ENCODE measurements around the gene CENPI. TPM values are rescaled to one million over a fixed set of nuclear protein-coding genes. Genes with fewer than 3 reads are reported as not detected.
"Not testable (repeated sequence)": the region's sequence is repeated elsewhere in the genome, so short reads cannot be mapped to it uniquely, and the experiment has no call there.

CENPI gene
- total RNA-seq (2014; rRNA removed; shearing (Covaris generic)) = 19.6 and 20.8 TPM in 2 replicates
- polyA plus RNA-seq (2015; cell fraction: cytosol; rRNA removed) = 6.5 and 6.8 TPM in 2 replicates
- 11.2 and 14.9 TPM in 2 replicates for polyA plus RNA-seq (2015; cell fraction: nucleus; rRNA removed)

GRCh38 chrX:101097546-101098453 lies at the start of gene CENPI:
CENPI (plus strand) TSS chrX:101098204; CDS start chrX:101101071, 2,867 bp downstream.
- peak; percentile 93 for DNase-seq (ENCODE audit: low read depth, low spot score)
- in situ Hi-C loops (cut with HindIII; ENCODE audit: low pct_unique_long_range_greater_than_20kb, low sequenced_read_pairs) = no loop called here

GRCh38 chrX:101051153-101051548 lies 46.9 kb upstream of the CENPI start:
- in situ Hi-C loops (cut with HindIII; ENCODE audit: low pct_unique_long_range_greater_than_20kb, low sequenced_read_pairs) = no loop called here

GRCh38 chrX:101051549-101052302 lies 46.3 kb upstream of the CENPI start, which contains the start of gene TRMT2B:
TRMT2B (minus strand) TSS chrX:101052111; CDS start chrX:101042289, 9,822 bp downstream.
- in situ Hi-C loops (cut with HindIII; ENCODE audit: low pct_unique_long_range_greater_than_20kb, low sequenced_read_pairs) = no loop called here
- peak; percentile 77 for DNase-seq (ENCODE audit: low read depth, low spot score)

More at GRCh38 chrX:101051153-101051548, 46.9 kb upstream of the CENPI start:
- DNase-seq (ENCODE audit: low read depth, low spot score) = no peak

GRCh38 chrX:101056551-101056950 lies 41.5 kb upstream of the CENPI start:
- DNase-seq (ENCODE audit: low read depth, low spot score); in situ Hi-C loops (cut with HindIII; ENCODE audit: low pct_unique_long_range_greater_than_20kb, low sequenced_read_pairs): not testable (repeated sequence)

- in situ Hi-C loops (cut with HindIII; ENCODE audit: low pct_unique_long_range_greater_than_20kb, low sequenced_read_pairs) = no loop called here
- no peak for DNase-seq (ENCODE audit: low read depth, low spot score)
Observed at GRCh38 chrX:101057093-101057714, 40.8 kb upstream of the CENPI start.

GRCh38 chrX:101062176-101062575 lies 35.8 kb upstream of the CENPI start:
- in situ Hi-C loops (cut with HindIII; ENCODE audit: low pct_unique_long_range_greater_than_20kb, low sequenced_read_pairs) = no loop called here
- no peak for DNase-seq (ENCODE audit: low read depth, low spot score)

- DNase-seq (ENCODE audit: low read depth, low spot score) = no peak
- in situ Hi-C loops (cut with HindIII; ENCODE audit: low pct_unique_long_range_greater_than_20kb, low sequenced_read_pairs) = no loop called here
Observed at GRCh38 chrX:101071582-101071981, 26.4 kb upstream of the CENPI start.

GRCh38 chrX:101078716-101079598 lies 19.0 kb upstream of the CENPI start, which contains the start of gene TMEM35A:
TMEM35A (plus strand) TSS chrX:101078879; CDS start chrX:101079003, 124 bp downstream.
- DNase-seq (ENCODE audit: low read depth, low spot score) = no peak
- in situ Hi-C loops (cut with HindIII; ENCODE audit: low pct_unique_long_range_greater_than_20kb, low sequenced_read_pairs) = no loop called here

- DNase-seq (ENCODE audit: low read depth, low spot score) = no peak
- in situ Hi-C loops (cut with HindIII; ENCODE audit: low pct_unique_long_range_greater_than_20kb, low sequenced_read_pairs) = no loop called here
Observed at GRCh38 chrX:101079736-101080270, 18.2 kb upstream of the CENPI start.

GRCh38 chrX:101080326-101081124 lies 17.5 kb upstream of the CENPI start:
- in situ Hi-C loops (cut with HindIII; ENCODE audit: low pct_unique_long_range_greater_than_20kb, low sequenced_read_pairs) = no loop called here
- no peak for DNase-seq (ENCODE audit: low read depth, low spot score)

- in situ Hi-C loops (cut with HindIII; ENCODE audit: low pct_unique_long_range_greater_than_20kb, low sequenced_read_pairs) = no loop called here
- DNase-seq (ENCODE audit: low read depth, low spot score) = no peak
Observed at GRCh38 chrX:101081231-101081630, 16.8 kb upstream of the CENPI start.

- no peak for DNase-seq (ENCODE audit: low read depth, low spot score)
- in situ Hi-C loops (cut with HindIII; ENCODE audit: low pct_unique_long_range_greater_than_20kb, low sequenced_read_pairs) = no loop called here
Observed at GRCh38 chrX:101091817-101092216, 6.2 kb upstream of the CENPI start.

- no peak for DNase-seq (ENCODE audit: low read depth, low spot score)
- in situ Hi-C loops (cut with HindIII; ENCODE audit: low pct_unique_long_range_greater_than_20kb, low sequenced_read_pairs) = no loop called here
Observed at GRCh38 chrX:101108284-101108683, 10.3 kb downstream of the CENPI start.

- no peak for DNase-seq (ENCODE audit: low read depth, low spot score)
- in situ Hi-C loops (cut with HindIII; ENCODE audit: low pct_unique_long_range_greater_than_20kb, low sequenced_read_pairs) = no loop called here
Observed at GRCh38 chrX:101117701-101118100, 19.7 kb downstream of the CENPI start.

GRCh38 chrX:101136235-101136634 lies 38.2 kb downstream of the CENPI start:
- no peak for DNase-seq (ENCODE audit: low read depth, low spot score)
- in situ Hi-C loops (cut with HindIII; ENCODE audit: low pct_unique_long_range_greater_than_20kb, low sequenced_read_pairs) = no loop called here

Measured in SK-MEL-5 (cell line).